HG03196 (cell line): Measurements from ENCODE around the gene LRRIQ4.
A peak's percentile ranks its signal among the peaks of the same experiment; 100 is the strongest.

ENCODE experiments used
- ATAC-seq: cut with Tn5 transposase; IDR thresholded peaks from one replicate; pipeline ENCODE4 v1.9.1; 2021; ENCODE audit not compliant: unreplicated experiment

LRRIQ4 gene

GRCh38 chr3:169812332-169813235 lies at the start of gene LRRIQ4, which contains the start of gene LRRC34:
Gene LRRIQ4 (plus strand): TSS chr3:169812870. CDS start chr3:169821922, 9,052 bp downstream.
Gene LRRC34 (minus strand): TSS chr3:169812904. CDS start chr3:169812548, 356 bp downstream.
- ATAC-seq = peak; percentile 84

DNA sequence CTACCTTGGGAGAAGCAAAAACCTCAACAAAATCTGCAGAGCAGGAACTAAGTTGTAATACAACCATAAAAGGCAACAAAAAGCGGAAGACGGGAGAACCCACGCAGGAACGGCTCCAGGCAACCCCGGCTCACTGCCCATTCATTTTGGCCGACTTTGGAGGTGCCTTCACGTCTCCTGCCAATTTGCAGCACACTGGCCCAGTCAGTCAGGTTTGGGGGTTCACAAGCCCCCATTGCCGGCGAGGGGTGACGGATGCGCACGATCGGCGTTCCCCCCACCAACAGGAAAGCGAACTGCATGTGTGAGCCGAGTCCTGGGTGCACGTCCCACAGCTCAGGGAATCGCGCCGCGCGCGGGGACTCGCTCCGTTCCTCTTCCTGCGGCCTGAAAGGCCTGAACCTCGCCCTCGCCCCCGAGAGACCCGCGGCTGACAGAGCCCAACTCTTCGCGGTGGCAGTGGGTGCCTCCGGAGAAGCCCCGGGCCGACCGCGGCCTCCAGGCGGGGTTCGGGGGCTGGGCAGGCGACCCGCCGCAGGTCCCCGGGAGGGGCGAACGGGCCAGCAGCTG lies 48.3 kb upstream of the LRRIQ4 start:
- ATAC-seq = peak; percentile 35

DNA sequence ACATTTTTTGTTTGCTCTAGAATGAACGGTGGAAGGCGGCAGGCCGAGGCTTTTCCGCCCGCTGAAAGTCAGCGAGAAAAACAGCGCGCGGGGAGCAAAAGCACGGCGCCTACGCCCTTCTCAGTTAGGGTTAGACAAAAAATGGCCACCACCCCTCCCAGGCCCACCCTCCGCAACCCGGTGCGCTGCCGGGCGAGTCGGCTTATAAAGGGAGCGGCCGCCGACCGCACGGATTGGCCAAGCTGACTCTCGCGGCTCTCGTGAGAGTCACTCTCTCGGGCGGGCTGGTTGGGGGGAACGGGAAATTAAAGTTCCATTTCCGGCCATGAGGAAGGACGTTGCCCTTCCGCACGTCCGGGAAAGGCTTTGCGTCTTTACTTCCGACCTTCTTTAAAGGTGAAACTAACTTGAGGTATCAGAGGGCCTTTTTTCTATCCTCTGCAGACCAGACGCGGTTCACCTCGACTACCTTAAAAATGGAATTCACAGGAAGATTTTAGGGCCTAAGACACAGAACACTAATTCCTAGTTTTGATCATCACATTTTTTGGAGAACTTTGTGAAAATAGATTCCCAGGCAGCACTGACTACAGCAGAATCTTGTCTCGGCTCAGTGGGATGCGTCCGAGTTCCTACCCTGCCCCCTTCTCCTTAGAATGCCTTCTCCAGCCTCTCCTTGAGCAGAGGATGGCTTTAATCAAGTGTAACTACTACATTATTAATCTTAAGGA lies 47.6 kb upstream of the LRRIQ4 start, which contains the start of gene TERC:
Gene TERC (minus strand): TSS at position 179 of the 731 bp plus-strand sequence.
- peak; percentile 77 for ATAC-seq

- peak; percentile 24 for ATAC-seq
Measured at GRCh38 chr3:169769287-169770181, 43.1 kb upstream of the LRRIQ4 start, which contains the start of gene ACTRT3. Gene ACTRT3 (minus strand): TSS chr3:169769561. CDS start chr3:169769520, 41 bp downstream.

GRCh38 chr3:169771497-169772304 lies 41.0 kb upstream of the LRRIQ4 start:
- peak; percentile 24 for ATAC-seq

- ATAC-seq = peak; percentile 23
Measured at GRCh38 chr3:169772305-169772896, 40.3 kb upstream of the LRRIQ4 start.

- ATAC-seq = peak; percentile 86
Measured at GRCh38 chr3:169772897-169773816, 39.5 kb upstream of the LRRIQ4 start, which contains the start of gene MYNN. Gene MYNN (plus strand): TSS chr3:169773396. CDS start chr3:169774296, 900 bp downstream.

- ATAC-seq = no peak
Measured at GRCh38 chr3:169774186-169774585, 38.5 kb upstream of the LRRIQ4 start.

- no peak for ATAC-seq
Measured at GRCh38 chr3:169777822-169778221, 34.8 kb upstream of the LRRIQ4 start.

GRCh38 chr3:169780742-169781141 lies 31.9 kb upstream of the LRRIQ4 start:
- no peak for ATAC-seq

- ATAC-seq = no peak
Measured at GRCh38 chr3:169781209-169781855, 31.3 kb upstream of the LRRIQ4 start.

GRCh38 chr3:169787120-169787519 lies 25.6 kb upstream of the LRRIQ4 start:
- ATAC-seq = no peak

DNA sequence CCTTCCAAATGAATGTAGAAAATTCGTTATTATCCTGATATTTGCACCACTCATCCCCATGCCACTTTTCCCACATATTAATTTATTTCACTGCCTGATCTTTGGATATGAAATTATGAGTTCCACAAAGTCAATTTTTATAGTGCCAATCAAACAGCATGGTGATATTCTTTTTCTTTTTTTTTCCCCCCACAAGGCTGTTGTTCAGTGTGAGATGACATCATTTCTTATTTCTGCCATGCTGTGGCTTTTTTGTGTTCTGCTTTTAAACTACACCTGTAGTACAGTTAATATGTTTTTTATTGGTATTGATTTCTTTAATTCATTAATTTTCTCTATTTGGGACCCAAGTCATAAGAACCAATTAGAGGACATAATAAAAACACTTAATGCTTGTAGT lies 24.9 kb upstream of the LRRIQ4 start:
- no peak for ATAC-seq

- ATAC-seq = no peak
Measured at GRCh38 chr3:169790219-169790618, 22.5 kb upstream of the LRRIQ4 start.

DNA sequence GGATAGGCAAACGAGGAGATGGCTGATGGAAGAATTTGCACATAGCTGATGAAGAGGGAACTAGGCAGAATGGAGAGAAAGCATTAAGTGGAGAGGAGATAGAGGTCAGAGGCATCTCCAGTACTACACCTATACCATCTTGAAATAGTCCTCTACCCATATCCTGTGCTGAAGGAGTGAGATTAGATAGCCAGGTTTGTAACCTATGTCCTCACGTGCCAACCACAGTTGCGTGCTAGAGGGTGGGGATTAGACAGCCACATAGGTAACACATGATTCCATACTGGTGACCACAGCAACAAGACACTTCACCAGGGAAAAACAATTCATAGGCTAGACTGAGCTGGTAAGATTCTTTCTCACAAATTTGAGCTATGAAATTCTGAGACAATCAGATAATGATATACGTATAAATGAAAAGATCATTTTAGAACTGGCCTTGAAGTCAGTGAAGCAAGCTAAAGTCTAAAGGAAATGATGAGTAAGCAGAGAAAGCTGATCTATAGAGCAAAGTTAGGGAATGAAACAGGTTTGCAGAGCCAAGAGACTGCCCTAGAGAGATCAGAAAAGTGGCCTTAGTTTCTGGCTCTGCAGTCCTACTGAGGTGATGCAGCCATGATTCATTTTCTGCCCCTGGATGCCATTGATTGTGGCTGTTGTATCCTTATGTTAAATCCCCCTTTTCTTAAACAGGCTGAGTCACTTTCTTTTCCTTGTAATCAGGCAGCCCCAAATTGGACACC lies 21.8 kb upstream of the LRRIQ4 start:
- ATAC-seq = no peak

- no peak for ATAC-seq
Measured at GRCh38 chr3:169792359-169792758, 20.3 kb upstream of the LRRIQ4 start.

DNA sequence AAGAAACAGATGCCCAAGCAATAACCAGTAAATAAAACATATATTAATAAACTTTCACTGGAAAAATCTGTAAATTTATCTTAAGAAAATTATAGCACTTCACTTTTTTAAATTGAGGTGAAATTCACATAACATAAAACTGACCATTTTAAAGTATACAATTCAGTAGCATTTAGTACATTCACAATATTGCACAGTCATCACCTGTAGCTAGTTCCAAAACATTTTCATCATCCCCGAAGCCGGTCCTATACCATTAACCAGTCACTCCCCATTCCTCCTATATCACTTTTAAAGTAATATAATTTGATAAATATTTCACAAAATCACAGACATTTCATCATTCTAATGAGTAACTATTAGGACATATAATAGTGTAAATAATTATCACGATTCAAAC lies 8.0 kb upstream of the LRRIQ4 start:
- ATAC-seq = no peak
